NCI-H2029 treated with DMSO at 0.1 percent for 48 hours (cell line): ENCODE measurements around the gene SLC19A1.

Experiments
- DNase-seq: peaks from one replicate; lab custom pipeline; 2025; lab: John Stamatoyannopoulos, UW

SLC19A1 gene

DNA sequence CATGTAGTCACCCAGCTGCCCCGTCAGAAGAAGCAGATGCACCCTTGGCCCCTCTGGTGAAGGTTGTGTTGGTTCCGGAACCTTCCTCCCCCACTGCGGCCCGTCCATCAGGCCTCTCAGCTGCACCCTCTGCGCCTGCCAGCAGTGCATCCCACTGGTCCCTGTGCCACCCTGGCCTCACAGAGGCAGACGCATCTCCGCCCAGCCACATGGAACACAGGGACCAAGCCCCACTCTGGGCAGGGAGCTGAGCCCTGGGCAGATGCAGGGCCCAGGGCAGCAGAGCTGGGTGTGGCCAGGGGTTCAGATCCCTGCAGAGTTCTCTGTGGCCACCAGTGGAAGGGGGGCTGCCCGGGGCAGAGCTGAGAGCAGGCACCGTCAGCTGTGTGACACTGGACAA is 50.6 kb downstream of the SLC19A1 start:
- DNase-seq: no peak

DNA sequence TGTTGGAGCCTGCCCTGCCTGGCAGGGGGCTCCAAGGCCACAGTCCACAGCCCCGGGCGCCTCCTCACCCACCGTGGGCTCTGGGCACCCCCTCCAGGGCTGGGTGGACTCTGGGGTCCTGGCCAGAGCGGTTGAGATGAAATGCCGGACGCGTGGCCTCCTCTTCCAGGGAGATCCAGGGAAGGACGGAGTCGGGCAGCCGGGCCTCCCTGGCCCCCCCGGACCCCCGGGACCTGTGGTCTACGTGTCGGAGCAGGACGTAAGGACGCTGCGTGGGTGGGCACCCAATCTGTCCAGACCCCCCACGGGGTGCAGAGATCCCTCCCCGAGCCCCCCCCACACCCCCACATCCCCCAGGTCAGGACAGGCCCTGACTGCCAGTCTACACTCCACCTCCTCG is 51.2 kb downstream of the SLC19A1 start:
- DNase-seq: no peak

DNA sequence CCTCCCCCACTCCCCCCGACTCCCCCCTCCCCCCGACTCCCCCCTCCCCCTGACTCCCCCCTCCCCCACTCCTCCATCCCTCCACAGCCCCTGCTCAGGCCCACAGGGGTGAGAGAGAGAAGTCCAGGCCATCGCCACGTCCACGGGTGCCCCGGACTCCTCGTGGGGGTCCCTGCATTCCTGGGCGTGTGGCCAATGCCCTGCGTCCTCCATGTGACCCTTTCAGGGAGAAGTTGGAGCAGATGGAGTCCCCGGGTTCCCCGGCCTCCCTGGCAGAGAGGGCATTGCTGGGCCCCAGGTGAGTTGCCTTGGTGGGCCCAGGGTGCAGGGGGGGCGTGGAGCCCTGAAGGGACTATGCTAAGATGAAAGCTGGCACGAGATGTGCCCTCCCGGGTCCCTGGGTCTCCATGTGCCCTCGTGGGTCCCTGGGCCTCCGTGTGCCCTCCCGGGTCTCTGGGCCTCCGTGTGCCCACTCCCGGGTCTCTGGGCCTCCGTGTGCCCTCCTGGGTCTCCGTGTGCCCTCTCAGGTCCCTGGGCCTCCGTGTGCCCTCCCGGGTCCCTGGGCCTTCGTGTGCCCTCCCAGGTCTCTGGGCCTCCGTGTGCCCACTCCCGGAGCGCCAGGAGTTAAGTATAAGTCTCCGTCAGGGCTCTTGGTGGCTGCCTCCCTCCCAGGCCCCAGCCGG is 52.0 kb downstream of the SLC19A1 start:
- no peak for DNase-seq

DNA sequence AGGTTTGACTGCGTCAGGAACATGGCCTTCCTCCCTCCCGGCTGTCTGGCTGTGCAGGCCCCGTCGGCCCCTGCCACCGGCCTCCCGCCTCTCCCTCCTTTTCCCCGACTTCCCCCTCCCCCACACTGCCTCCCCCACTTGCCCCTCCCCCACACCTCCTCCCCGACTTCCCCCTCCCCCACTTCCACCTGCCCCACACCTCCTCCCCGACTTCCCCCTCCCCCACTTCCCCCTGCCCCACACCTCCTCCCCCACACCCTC is 52.6 kb downstream of the SLC19A1 start:
- no peak for DNase-seq

DNA sequence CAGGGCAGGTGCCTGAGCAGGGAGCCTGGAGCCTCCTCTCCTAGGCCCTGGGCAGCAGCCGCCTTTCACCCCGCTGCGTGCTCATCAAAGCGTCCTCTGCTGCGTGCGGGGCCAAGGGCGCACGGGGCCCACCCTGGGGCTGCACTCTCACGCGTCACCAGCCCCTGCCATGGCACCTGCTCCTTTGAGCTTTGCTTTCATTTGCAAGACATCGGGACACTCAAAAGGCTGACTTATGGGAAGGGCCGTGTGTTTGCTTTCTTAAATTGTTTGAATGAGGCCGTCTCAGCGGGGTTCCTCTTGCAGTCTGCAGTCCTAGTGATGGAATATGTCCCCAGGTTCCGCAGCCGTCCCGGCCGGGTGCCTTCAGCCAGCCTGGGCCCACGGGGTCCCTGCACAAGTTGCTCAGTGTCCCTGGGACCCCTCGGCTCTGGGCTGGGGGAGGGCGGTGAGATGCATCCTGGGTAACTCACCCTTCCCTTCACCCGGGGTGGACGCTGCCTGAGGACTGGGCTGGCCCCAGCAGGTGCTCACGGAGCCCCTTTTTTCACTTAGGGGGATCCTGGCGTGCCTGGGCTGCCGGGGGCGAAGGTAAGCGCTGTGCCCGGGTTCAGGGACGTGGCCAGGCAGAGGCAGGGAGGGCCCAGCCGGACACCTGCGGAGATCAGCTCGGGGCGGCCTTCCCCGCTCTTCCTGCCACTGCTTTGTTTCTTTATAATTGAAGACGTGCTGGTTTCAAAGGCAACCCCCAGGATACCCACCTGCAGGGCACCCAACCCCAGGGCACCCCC is 53.1 kb downstream of the SLC19A1 start:
- no peak for DNase-seq

DNA sequence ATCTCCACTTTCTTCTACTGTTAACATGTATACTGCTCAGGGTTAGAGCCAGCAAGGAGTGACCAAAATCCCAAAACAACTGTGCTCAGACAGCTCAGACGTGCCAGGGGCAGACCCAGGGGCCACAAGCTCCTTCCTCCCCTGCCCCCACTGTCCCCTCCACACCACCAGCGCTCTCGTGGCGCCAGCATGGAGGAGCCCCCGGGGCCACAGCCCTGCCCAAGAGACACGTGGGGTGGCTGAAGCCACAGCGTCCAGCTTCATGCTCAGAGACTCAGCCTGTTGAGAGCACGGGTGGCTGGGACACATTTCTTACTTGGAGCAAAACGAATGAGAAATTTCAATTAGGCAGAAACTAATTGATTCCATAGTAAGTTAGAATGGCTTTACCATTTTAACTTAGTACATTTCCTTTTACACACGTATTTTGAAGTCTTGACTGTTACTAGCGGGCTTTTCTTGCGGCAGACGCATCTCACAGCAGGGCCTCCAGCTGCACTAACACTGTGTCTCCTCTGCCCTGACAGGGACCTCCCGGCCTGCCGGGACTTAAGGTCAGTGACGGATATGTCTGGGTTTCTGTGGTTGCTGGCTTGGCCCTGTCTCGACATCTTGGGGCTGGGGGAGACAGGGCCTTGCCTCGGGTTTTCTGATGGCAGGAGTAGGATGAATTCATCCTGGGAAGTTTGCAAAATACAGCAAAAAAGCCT is 54.2 kb downstream of the SLC19A1 start:
- DNase-seq: no peak

DNA sequence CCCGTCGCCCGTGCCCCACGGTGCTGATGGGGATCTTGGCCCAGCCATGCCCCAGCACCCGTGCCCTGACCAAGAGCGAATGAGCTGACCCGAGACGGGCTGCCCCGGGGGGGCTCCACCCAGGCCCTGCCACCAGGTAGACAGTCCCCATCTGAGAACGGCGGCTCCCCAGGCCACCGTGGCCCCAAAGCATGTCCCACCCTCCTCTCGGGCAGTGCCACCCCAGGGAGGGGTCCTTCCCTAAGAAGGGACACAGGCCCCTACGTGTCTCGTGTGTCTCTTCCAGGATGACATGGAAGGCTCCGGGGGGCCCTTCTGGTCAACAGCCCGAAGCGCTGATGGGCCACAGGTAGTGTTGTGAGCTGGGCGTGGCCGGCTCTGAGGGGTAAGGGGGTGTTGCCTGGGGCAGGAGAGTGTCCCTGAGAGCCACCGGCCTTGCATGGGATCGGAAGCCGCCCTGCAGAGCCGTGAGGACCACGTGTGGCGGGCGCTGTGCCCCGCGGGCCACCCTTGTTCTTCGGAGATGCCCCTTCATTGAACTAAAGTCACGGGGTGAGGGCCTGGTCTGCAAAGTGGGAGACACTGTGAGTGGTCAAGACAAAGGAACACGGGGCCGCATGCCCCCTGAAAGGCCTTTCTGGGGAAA is 55.0 kb downstream of the SLC19A1 start:
- no peak for DNase-seq

DNA sequence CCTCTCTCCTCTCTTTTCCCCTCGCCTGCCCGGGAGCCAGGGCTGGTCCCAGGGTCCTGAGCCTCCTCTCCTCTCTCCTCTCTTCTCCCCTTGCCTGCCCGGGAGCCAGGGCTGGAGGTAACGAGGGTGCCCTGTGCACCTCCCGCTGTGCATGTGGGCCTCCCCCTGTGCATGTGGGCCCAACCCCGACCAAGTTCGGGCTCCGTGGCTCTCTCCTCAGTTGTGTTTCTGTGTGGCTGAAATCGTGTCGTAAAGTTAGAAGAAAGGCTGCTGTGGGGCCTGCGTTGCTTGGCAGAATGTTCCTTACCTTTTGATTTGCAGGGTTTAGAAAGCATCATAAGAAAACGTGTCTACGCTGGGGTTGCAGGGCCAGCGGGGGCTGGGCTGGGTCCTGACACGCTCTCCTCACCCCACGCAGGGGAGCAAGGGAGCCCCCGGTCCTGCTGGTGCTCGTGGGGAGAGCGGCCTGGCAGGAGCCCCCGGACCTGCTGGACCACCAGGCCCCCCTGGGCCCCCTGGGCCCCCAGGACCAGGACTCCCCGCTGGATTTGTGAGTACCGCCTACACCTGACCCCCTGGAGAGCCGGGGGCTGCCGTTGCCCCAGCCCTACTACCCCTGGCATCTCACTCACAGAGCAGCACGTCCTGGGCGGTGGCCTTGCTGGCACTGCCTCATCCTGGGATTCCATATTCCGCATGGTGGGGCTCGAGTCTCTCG is 55.6 kb downstream of the SLC19A1 start:
- DNase-seq: no peak

DNA sequence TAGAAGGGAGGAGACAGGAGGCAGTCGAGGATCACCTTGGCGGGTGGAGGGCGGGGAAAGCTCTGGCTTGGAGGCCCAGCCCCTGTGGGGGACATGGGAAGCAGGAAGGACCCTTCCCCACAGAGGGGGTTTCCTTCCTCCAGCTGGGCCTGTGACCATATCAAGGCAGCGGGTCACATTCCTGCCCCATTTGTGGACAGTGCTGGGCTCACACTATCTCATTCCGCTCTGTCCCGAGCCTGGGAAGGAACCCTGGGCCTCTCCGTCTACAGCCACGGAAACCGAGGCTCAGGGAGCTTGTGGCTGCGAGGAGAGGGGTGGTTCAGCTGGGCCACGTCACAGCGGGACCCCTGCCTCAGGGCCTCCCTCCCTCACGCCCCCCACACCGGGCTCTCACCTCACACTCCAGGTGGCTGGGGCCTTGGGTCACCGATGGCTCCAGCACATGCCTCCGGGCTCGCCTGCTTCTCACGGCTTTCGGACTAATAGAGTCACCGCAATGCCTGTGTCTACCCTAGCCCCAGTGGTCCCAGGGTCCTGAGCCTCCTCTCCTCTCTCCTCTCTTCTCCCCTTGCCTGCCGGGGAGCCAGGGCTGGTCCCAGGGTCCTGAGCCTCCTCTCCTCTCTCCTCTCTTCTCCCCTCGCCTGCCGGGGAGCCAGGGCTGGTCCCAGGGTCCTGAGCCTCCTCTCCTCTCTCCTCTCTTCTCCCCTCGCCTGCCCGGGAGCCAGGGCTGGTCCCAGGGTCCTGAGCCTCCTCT is 56.4 kb downstream of the SLC19A1 start:
- DNase-seq: no peak

DNA sequence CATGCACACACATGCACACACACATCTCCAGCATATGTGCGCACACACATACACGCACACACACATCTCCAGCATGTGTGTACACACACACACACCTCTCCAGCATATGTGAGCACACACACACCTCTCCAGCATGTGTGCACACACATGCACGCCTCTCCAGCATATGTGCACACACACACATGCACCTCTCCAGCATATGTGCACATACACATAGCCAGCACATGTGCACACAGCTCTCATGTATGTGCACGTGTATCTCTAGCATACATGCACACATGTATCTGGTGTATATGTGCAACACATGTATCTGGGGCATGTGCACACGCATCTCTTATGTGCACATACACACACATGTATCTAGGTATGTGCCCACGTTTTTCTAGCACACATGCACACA is 57.9 kb downstream of the SLC19A1 start:
- DNase-seq: no peak

DNA sequence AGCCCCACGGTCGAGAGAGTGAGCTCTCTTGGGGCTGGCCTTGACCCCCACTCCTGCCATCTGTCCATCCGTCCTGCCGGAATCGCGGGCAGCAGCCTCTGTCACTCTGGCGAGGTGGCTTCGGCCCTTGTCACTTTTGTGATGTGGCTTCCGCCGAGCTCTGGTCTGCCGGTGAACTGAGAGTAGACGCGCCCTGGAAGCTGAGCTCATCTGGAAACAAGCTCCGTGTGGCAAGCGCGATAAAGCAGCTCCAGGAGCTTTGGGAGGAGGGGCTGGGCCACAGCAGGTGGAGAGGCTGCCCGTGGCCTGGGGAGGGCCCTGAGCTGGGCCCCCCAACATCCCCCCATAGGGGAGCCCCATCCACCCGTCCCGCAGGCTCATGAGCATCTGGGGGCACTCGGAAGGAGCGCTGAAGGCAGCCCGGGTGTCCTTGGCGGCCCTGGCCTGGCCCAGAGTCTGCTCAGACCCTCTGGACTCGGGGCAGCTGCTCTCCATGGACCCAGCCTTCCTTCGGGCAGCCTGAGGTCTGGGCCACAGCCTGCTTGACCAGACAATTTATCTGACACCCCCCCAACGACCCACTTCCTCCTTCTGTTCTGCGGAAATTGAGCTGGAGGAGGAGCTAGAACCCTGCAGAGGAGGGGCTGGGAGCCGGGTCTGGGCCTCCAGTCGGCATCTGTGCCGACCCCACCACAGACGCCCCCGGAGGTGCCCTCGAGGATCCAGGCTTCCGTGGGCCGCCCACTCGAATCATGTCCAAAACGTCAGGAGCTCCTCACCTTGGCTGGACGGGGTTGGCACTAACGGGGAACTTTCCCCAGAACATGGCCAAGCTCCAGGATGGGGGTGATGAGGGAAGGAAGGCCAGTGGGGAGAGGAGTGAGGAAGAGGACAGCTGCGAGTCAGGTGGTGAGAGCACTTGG is 59.1 kb downstream of the SLC19A1 start:
- DNase-seq: no peak

DNA sequence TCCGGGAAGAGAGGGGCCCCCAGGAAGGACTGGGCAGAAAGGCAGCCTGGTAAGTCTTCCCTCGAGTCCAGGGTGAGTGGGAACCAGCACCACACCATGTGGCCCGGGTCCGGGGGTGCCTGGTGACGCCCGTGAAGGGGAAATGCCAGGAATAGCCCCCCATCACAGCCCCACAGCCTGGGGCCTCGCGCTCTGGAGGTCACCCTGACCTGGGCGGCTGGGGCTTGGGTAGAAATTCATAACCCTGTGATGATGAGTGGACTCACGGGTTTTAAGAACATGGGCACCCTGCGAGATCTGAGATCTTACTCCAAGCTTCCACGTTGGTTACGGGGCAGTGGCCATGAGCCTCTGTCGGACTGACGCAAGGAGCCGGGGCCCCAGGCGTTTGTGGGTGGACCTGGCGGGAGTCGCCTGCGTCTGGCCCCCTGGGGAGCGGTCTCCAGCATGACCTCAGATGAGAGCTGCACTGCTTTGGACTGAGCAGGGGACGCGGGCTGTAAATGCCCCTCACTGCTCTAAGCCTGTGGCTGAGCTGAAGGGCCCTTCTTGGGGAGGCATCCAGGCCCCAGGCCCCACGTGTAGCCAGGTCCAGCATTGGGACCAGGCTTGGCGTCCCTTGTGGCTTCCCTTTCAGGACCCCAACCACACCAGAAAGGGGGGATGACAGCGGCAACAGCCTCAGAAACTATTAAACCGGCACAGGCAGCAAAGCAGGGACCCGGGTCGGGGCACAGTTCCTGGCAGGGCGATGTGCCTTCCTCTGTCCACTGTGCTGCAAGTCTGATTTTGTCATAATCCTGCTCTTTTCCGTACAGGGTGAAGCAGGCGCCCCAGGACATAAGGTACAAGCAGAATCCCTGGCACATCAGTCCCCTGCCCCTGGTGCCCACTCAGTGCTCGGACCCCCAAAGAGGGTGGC is 60.0 kb downstream of the SLC19A1 start:
- no peak for DNase-seq

DNA sequence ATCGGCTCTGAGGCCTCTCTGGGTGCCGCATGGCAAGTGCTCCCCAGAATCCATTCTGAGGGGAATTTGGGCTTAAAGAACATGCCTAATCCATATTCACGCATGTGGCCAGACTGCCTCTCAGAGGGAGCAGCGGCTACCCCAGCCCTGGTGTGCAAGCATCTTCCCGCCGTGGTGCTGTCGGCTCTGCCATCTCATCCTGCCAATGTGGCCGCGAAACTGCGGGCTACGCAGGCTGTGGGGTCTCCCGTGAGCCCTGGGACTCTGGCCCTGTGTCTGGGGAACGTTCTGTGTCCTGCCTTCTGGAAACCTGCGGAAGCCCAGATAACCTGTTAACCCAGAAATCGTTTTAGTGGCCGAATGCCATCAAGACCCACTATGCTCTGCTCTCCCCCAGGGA is 60.7 kb downstream of the SLC19A1 start:
- no peak for DNase-seq

DNA sequence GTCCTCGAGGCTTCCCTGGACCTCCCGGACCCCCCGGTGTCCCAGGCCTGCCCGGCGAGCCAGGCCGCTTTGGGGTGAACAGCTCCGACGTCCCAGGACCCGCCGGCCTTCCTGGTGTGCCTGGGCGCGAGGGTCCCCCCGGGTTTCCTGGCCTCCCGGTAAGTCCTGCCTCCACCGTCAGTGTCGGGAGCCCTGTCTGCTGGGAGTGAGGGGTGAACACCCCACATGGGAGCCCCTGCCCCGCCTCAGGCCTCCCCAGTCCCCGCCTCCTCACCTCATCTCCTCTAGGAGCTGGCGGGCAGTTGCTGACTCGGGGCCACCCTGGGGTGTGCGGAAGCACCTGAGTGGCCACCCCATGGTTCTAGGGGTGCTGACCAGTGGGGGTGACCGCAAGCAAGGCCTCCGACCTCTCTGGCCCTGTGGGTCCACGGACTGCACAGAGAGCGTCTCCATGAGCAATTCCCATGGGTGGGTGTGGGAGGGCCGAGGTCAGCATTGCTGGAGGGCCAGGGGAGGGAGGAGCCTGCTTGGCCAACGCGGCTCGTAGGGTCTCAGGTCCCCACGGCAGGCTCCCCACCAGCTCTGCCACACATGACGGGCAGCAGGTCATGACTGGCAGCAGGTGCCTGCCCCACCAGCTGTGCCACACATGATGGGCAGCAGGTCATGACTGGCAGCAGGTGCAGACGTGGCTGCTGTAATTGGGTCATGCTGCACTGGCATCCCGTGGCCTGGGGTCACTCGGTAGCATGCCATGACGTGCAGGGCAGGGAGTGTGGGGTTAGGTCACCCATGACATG is 61.3 kb downstream of the SLC19A1 start:
- no peak for DNase-seq

DNA sequence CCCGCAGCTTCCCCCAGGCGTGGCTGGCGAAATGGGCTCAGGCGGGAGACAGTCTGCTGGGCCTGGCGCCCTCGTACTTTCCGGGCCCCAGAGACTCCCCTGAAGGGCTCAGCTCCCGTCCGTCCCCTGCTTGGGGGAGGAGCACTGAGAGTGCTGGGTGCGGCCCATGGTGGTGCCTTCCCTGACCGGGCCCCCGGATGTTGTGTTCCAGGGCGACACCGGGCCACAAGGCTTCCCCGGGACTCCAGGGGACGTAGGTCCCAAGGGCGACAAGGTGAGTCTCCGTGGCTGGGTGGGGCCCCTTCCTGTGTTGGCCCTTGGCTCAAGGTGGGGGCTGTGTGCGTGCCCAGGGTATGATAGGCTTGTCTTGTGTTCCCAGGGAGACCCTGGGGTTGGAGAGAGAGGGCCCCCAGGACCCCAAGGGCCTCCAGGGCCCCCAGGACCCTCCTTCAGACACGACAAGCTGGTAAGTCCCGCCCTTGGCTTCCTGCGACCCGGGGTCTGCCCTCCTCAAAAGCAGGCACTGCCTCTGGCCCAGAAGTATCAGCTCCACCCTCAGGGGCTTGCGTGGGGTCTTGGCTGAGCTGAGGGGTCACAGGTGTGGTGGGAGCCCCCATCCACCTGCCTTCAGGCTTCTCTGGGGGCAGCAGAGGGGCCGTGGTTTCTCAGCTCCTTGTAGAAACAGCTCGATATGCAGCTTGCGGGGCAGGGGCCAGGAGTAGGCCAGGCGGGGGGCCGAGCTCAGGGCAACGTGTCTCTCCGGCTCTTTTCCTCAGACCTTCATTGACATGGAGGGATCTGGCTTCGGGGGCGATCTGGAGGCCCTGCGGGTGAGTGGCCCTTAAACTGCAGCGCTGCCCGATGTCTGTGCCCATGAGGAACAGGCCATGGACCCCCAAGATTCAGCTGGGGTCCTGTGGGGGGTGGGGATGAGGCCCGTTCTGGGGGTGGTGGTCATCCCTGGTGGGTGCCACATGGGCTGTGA is 62.3 kb downstream of the SLC19A1 start:
- DNase-seq: no peak

DNA sequence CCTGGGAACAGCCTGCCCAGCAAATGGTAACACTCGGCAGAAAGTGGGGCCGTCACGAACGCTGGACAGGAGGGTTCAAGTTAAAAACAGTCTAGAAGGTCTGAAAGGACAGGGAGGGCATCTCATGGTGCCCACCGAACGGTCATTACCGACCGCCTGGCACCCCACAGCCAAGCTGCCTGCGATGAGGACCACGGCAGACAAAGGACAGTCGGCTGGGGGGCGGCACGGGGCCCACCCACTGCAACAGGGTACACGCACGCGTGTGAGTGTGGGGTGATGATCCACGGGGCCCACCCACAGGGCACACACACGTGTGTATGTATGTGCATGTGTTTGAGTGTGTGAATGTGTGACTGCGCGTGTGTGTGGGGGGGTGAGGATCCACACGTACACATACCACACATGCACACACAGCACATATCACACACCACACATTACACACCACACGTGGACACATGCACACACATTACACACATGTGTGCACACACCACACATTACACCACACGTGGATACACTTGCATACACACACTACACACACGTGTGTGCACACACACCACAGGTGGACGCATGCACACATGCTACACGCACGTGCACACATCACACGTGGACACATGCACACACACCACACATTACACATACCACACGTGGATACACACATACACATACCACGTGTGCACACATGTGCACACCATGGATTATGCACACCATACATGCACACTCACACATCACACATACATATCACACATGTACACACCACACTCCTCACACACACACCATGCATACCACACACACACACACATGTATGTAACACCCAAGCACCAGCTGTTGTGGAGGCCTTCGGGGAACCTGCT is 63.2 kb downstream of the SLC19A1 start:
- DNase-seq: no peak
